ENCODE data around the gene SRPRA.
"Not testable (repeated sequence)": the region's sequence is repeated elsewhere in the genome, so short reads cannot be mapped to it uniquely, and the experiment has no call there.

Gene SRPRA

DNA sequence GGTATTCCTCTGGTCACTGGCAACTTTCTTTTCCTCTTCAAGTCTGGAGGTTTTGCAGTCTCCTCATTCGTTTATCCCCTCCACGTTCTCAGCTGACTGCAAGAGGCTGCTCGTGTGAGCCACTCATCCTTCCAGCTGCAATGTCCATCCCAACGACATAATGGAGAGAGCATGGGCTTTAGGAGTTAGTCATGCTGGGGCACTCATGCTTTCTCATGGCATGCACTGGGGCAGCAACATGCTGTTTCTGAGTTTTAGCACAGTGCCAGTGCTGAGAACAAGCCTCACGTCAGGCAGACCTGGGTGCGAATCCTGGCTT, 42.3 kb upstream of the SRPRA start:
- Histone ChIP-seq H3K79me2 (ENCODE audit: insufficient read depth, low read length) (peaks cover 13% of the 10 kb centered on the region), H3K9me3 (ENCODE audit: insufficient read depth, low read length, severe bottlenecking) (no peaks in the 10 kb centered on the region), H3K27ac (ENCODE audit: low read length) (peak overlapping the region; percentile 51), H2AFZ (ENCODE audit: low read depth, low read length) (no peak overlapping the region), H3K4me3 (ENCODE audit: low read depth in 1 of 2, low read length in 2 of 2) (no peak overlapping the region), H4K20me1 (ENCODE audit: insufficient read depth, low read length) (no peaks in the 10 kb centered on the region), H3K4me2 (ENCODE audit: insufficient read depth, low read length) (no peak overlapping the region), H3K4me1 (ENCODE audit: insufficient read depth, low read length) (peaks cover 18% of the 10 kb centered on the region), H3K27me3 (ENCODE audit: insufficient read depth, low read length, poor library complexity) (no peaks in the 10 kb centered on the region), H3K9ac (ENCODE audit: low read depth, low read length) (no peak overlapping the region), H3K36me3 (ENCODE audit: insufficient read depth, low read length) (peaks cover 33% of the 10 kb centered on the region)
- ATAC-seq (ENCODE audit: insufficient read depth, low read depth) (no peak), DNase-seq (no peak)
- no peak for TF ChIP-seq EZH2 (IDR thresholded peaks at IDR 0.05; ENCODE audit: borderline replicate concordance, low read depth, low read length, severe bottlenecking)
- TF ChIP-seq CTCF (IDR thresholded peaks at IDR 0.05; ENCODE audit: borderline replicate concordance, extremely low read depth, low read length, poor library complexity, severe bottlenecking) = no peak

DNA sequence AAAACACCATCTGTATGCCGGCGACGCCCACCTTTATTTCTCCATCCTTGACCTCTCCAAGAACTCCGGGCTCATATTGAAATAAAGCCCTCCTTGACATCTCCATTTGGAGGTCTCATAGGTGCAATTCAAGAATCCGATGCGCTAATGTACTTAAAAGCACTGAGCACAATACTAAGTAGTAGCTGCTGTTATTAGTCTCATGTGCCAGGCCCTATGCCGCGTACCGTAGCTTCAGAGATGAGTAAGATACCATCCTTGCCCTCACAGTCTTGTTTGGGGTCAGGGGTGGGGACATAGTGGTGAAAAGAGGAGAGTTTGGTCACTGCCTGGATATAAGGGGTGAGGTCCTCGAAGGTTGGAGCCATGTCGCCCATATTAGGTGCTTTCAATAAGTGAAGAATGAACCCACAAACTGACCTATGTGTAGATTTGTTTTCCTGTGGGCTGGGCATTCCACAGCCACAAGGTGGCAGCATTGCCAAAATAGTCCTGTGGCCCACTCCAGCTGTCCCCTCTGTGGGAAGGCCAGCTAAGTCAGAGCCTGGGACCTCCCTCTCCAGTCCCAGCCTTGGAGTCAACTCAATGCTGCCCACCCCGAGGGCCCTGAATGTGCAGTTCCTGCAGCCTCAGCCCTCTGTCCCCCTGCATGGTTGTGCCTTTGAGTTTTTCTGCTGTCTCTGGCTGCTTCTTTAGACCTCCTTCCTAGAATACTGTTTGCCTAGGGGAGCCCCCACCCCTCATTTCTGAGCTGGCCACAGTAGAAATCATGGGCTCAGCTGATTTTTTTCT, 41.7 kb upstream of the SRPRA start:
- peak; percentile 88 for ATAC-seq (ENCODE audit: insufficient read depth, low read depth)
- TF ChIP-seq CTCF (IDR thresholded peaks at IDR 0.05; ENCODE audit: borderline replicate concordance, extremely low read depth, low read length, poor library complexity, severe bottlenecking) = peak; percentile 95
- TF ChIP-seq EZH2 (IDR thresholded peaks at IDR 0.05; ENCODE audit: borderline replicate concordance, low read depth, low read length, severe bottlenecking) = no peak
- no peaks in the 10 kb centered on the region for H3K27me3 ChIP-seq (ENCODE audit: insufficient read depth, low read length, poor library complexity)
- H2AFZ ChIP-seq (ENCODE audit: low read depth, low read length) = no peak overlapping the region
- H3K9ac ChIP-seq (ENCODE audit: low read depth, low read length) = no peak overlapping the region
- H3K79me2 ChIP-seq (ENCODE audit: insufficient read depth, low read length) = peaks cover 19% of the 10 kb centered on the region
- DNase-seq = peak; percentile 70
- H3K4me3 ChIP-seq (ENCODE audit: low read depth in 1 of 2, low read length in 2 of 2) = no peak overlapping the region
- H3K9me3 ChIP-seq (ENCODE audit: insufficient read depth, low read length, severe bottlenecking) = no peaks in the 10 kb centered on the region
- peak overlapping the region; percentile 51 for H3K27ac ChIP-seq (ENCODE audit: low read length)
- H4K20me1 ChIP-seq (ENCODE audit: insufficient read depth, low read length) = no peaks in the 10 kb centered on the region
- peaks cover 33% of the 10 kb centered on the region for H3K36me3 ChIP-seq (ENCODE audit: insufficient read depth, low read length)
- peaks cover 23% of the 10 kb centered on the region for H3K4me1 ChIP-seq (ENCODE audit: insufficient read depth, low read length)
- H3K4me2 ChIP-seq (ENCODE audit: insufficient read depth, low read length) = no peak overlapping the region

DNA sequence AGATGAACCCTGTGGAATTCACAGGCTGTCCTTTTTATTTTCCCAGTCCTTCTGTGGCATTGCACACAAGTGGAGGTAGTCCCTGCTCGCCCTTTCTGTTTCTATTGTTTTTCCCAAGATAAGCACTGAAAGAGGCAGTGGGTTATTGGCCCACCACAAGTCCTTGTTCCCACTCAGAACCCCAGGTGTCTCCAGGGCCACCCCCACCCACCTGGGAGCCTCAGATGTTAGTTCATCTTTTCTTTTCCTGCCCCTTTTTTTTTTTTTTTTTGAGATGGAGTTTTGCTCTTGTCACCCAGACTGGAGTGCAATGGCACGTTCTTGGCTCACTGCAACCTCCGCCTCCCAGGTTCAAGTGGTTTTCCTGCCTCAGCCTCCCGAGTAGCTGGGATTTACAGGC, 40.1 kb upstream of the SRPRA start:
- DNase-seq; H3K4me3 ChIP-seq (ENCODE audit: low read depth in 1 of 2, low read length in 2 of 2): not testable (repeated sequence)
- H3K79me2 ChIP-seq (ENCODE audit: insufficient read depth, low read length) = peaks cover 28% of the 10 kb centered on the region

DNA sequence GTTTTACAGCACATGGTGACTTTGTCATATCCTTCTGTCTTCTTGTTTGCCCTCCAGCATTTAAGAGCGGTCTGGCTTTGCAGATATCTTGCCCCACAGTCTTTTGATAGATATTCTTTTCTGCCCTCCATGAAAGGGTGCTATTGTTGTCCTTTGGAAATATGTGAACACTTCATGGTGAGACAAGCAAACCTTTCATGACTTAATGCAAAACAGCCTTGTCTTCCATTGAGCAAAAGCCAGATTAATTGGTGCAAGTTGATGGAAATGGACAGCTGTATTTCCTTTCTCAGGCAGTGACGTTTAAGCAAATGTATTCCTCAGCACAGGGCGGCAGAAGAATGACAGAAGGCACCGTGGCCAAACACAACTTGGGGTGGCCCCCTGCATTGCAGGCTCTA, 39.6 kb upstream of the SRPRA start:
- H3K4me3 ChIP-seq (ENCODE audit: low read depth in 1 of 2, low read length in 2 of 2) = no peak overlapping the region
- no peak for DNase-seq

More for the DNA sequence above, 40.1 kb upstream of the SRPRA start:
- ATAC-seq (ENCODE audit: insufficient read depth, low read depth); H3K4me2 ChIP-seq (ENCODE audit: insufficient read depth, low read length); H2AFZ ChIP-seq (ENCODE audit: low read depth, low read length); H4K20me1 ChIP-seq (ENCODE audit: insufficient read depth, low read length); H3K27me3 ChIP-seq (ENCODE audit: insufficient read depth, low read length, poor library complexity); H3K9ac ChIP-seq (ENCODE audit: low read depth, low read length); H3K27ac ChIP-seq (ENCODE audit: low read length); H3K9me3 ChIP-seq (ENCODE audit: insufficient read depth, low read length, severe bottlenecking): not testable (repeated sequence)
- H3K4me1 ChIP-seq (ENCODE audit: insufficient read depth, low read length) = peaks cover 35% of the 10 kb centered on the region
- H3K36me3 ChIP-seq (ENCODE audit: insufficient read depth, low read length) = peaks cover 30% of the 10 kb centered on the region

More for the DNA sequence above, 39.6 kb upstream of the SRPRA start:
- ATAC-seq (ENCODE audit: insufficient read depth, low read depth) = no peak
- peaks cover 33% of the 10 kb centered on the region for H3K79me2 ChIP-seq (ENCODE audit: insufficient read depth, low read length)
- no peak overlapping the region for H2AFZ ChIP-seq (ENCODE audit: low read depth, low read length)
- no peaks in the 10 kb centered on the region for H4K20me1 ChIP-seq (ENCODE audit: insufficient read depth, low read length)
- H3K27ac ChIP-seq (ENCODE audit: low read length) = no peak overlapping the region
- peaks cover 30% of the 10 kb centered on the region for H3K36me3 ChIP-seq (ENCODE audit: insufficient read depth, low read length)
- H3K4me1 ChIP-seq (ENCODE audit: insufficient read depth, low read length) = peaks cover 36% of the 10 kb centered on the region
- no peak overlapping the region for H3K4me2 ChIP-seq (ENCODE audit: insufficient read depth, low read length)
- no peaks in the 10 kb centered on the region for H3K9me3 ChIP-seq (ENCODE audit: insufficient read depth, low read length, severe bottlenecking)
- no peak overlapping the region for H3K9ac ChIP-seq (ENCODE audit: low read depth, low read length)
- H3K27me3 ChIP-seq (ENCODE audit: insufficient read depth, low read length, poor library complexity) = no peaks in the 10 kb centered on the region
- no peak for TF ChIP-seq EZH2 (IDR thresholded peaks at IDR 0.05; ENCODE audit: borderline replicate concordance, low read depth, low read length, severe bottlenecking)
- TF ChIP-seq CTCF (IDR thresholded peaks at IDR 0.05; ENCODE audit: borderline replicate concordance, extremely low read depth, low read length, poor library complexity, severe bottlenecking) = no peak

Measured in DND-41 (cell line).